NT2/D1 (cell line): ENCODE measurements around the gene EPM2A.

Source experiments
- SUZ12 ChIP-seq: IDR thresholded peaks from 2 replicates; pipeline ENCODE4 v1.6.1; 2011; ENCODE audit not compliant: insufficient read length, insufficient read depth; ENCODE audit errors: extremely low read depth
- YY1 ChIP-seq: IDR thresholded peaks from 2 replicates; pipeline ENCODE4 v1.6.1; 2011; ENCODE audit not compliant: insufficient read length, insufficient read depth
- ZNF274 ChIP-seq: IDR thresholded peaks from 2 replicates; pipeline ENCODE4 v1.6.1; 2011; ENCODE audit warnings: mild to moderate bottlenecking, low read depth, low read length

- TF ChIP-seq SUZ12: no peak
- TF ChIP-seq ZNF274: no peak
- TF ChIP-seq YY1: no peak
These were observed 131.3 kb downstream of the EPM2A start for GRCh38 chr6:145603991-145604390.
